ENCODE measurements around the gene SLC20A1. TPM values are rescaled to one million over a fixed set of nuclear protein-coding genes. Genes with fewer than 3 reads are reported as not detected.

SLC20A1 gene
- total RNA-seq, 1 experiment from 2014 or later = 123 TPM

DNA sequence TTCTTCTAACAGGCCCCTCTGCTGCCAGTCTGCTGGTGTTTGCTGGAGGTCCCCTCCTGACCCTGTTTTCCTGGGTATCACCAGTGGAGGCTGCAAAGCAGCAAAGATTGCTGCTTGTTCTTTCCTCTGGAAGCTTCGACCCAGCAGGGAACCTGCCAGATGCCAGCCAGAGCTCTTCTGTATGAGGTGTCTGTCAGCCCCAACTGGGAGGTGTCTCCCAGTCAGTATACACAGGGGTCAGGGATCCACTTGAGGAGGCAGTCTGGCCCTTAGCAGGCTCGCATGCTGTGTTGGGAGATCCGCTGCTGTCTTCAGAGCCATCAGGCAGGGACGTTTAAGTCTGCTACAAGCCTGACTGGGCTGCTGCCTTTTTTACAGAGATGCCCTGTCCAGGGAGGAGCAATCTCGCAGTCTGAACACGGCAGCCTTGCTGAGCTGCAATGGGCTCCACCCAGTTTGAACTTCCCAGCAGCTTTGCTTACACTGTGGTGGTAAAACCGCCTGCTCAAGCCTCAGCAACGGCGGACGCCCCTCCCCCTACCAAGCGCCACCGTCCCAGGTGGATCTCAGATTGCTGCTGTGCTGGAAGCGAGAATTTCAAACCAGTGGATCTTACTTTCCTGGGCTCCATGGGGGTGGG is 31.4 kb upstream of the SLC20A1 start:
- Mint-ChIP-seq H3K9me3 (peaks cover 14% of the 10 kb centered on the region in 2 experiments; a peak in 3 of 5 replicates), H3K36me3 (ENCODE audit: insufficient read depth in 1 of 3, low read depth in 3 of 3) (no peaks in the 10 kb centered on the region), H3K27ac (peak overlapping the region in 1 of 3 experiments; percentile 18; a peak in 1 of 7 replicates), H3K27me3 (ENCODE audit: low read depth) (peaks cover 11% of the 10 kb centered on the region; the same call in 1 of the 2 replicates), H3K4me1 (peaks cover 18 to 22% of the 10 kb centered on the region in 2 experiments), H3K4me3 (peak overlapping the region; percentile 31 to 45; a peak in 2 of 5 replicates)
- Histone ChIP-seq H3K9ac (ENCODE audit: extremely low read depth, insufficient read length, low read length) (no peak overlapping the region), H3K18ac (ENCODE audit: insufficient read length, low read depth, low read length) (peak overlapping the region; percentile 51), H2BK5ac (ENCODE audit: insufficient read length, low read length) (no peak overlapping the region), H4K8ac (replicated peaks; ENCODE audit: insufficient read length, low read depth, low read length) (no peak overlapping the region), H2AK5ac (ENCODE audit: insufficient read length, low read length) (no peak overlapping the region), H4K5ac (ENCODE audit: insufficient read length, low read depth, low read length) (no peak overlapping the region), H3K4me1 (ENCODE audit: insufficient read depth, low read length) (no peaks in the 10 kb centered on the region; the same call in 1 of the 2 replicates), H3K4ac (ENCODE audit: low read depth, low read length) (no peak overlapping the region), H3K79me2 (ENCODE audit: insufficient read depth, low read length) (no peaks in the 10 kb centered on the region), H2BK20ac (ENCODE audit: low read depth, low read length, poor library complexity, severe bottlenecking) (no peak overlapping the region), H3K14ac (ENCODE audit: insufficient read depth, low read length) (peak overlapping the region; percentile 83), H2BK12ac (ENCODE audit: insufficient read length, low read depth, low read length) (no peak overlapping the region), H3K23me2 (ENCODE audit: insufficient read length, low read depth, low read length, poor library complexity, severe bottlenecking) (peaks cover 4% of the 10 kb centered on the region), H2AFZ (ENCODE audit: low read length) (no peak overlapping the region), H3K79me1 (ENCODE audit: insufficient read depth, low read depth, low read length, poor library complexity, severe bottlenecking) (no peaks in the 10 kb centered on the region), H2BK15ac (ENCODE audit: low read depth, low read length) (no peak overlapping the region), H4K20me1 (ENCODE audit: control insufficient read depth, insufficient read depth, insufficient read length) (no peaks in the 10 kb centered on the region), H4K91ac (ENCODE audit: insufficient read length, low read depth, low read length) (no peak overlapping the region), H3K56ac (ENCODE audit: insufficient read length, low read depth, low read length) (no peak overlapping the region), H2BK120ac (ENCODE audit: low read depth, low read length, poor library complexity, severe bottlenecking) (no peak overlapping the region), H3K27ac (ENCODE audit: insufficient read length, low read depth, low read length) (no peak overlapping the region), H3T11ph (ENCODE audit: low read length) (no peak overlapping the region), H3K4me2 (ENCODE audit: insufficient read depth, insufficient read length, low read length) (peak overlapping the region; percentile 28), H3K23ac (ENCODE audit: insufficient read length, low read depth, low read length) (no peak overlapping the region), H3K27me3 (ENCODE audit: insufficient read depth, low read length) (no peaks in the 10 kb centered on the region), H3K9me3 (ENCODE audit: control insufficient read depth, low read depth, low read length) (no peaks in the 10 kb centered on the region)
- TF ChIP-seq, protein P1, sequence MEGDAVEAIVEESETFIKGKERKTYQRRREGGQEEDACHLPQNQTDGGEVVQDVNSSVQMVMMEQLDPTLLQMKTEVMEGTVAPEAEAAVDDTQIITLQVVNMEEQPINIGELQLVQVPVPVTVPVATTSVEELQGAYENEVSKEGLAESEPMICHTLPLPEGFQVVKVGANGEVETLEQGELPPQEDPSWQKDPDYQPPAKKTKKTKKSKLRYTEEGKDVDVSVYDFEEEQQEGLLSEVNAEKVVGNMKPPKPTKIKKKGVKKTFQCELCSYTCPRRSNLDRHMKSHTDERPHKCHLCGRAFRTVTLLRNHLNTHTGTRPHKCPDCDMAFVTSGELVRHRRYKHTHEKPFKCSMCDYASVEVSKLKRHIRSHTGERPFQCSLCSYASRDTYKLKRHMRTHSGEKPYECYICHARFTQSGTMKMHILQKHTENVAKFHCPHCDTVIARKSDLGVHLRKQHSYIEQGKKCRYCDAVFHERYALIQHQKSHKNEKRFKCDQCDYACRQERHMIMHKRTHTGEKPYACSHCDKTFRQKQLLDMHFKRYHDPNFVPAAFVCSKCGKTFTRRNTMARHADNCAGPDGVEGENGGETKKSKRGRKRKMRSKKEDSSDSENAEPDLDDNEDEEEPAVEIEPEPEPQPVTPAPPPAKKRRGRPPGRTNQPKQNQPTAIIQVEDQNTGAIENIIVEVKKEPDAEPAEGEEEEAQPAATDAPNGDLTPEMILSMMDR (conservative IDR thresholded peaks at IDR 0.05) = no peak
- WGBS (ENCODE audit: extremely low coverage, insufficient read length, low lambda C conversion rate) = no CpG with 5 or more reads among the region's 13 CpGs
- DNase-seq = peak; percentile 78

All from H9 (cell line).